GM19467 (cell line): ENCODE measurements around the gene CIBAR2.

Experiments
- ATAC-seq: cut with Tn5 transposase; IDR thresholded peaks from one replicate; pipeline ENCODE4 v1.9.1; 2021; ENCODE audit warnings: mild to moderate bottlenecking, moderate library complexity; ENCODE audit not compliant: unreplicated experiment

Gene CIBAR2

GRCh38 chr16:85112364-85112763 lies at the start of gene CIBAR2:
Gene CIBAR2 (minus strand): TSS chr16:85112472. CDS start chr16:85112352, 120 bp downstream.
- ATAC-seq = no peak

GRCh38 chr16:85159179-85159980 lies 47.1 kb upstream of the CIBAR2 start:
- no peak for ATAC-seq

- ATAC-seq = no peak
Observed at GRCh38 chr16:85158743-85159178, 46.5 kb upstream of the CIBAR2 start.

GRCh38 chr16:85157813-85158742 lies 45.8 kb upstream of the CIBAR2 start:
- no peak for ATAC-seq

- no peak for ATAC-seq
Observed at GRCh38 chr16:85157372-85157771, 45.1 kb upstream of the CIBAR2 start.

GRCh38 chr16:85156869-85157268 lies 44.6 kb upstream of the CIBAR2 start:
- ATAC-seq = no peak

GRCh38 chr16:85156440-85156839 lies 44.2 kb upstream of the CIBAR2 start:
- no peak for ATAC-seq

- no peak for ATAC-seq
Observed at GRCh38 chr16:85153656-85154091, 41.4 kb upstream of the CIBAR2 start.

- ATAC-seq = no peak
Observed at GRCh38 chr16:85153046-85153445, 40.8 kb upstream of the CIBAR2 start.

GRCh38 chr16:85152414-85153030 lies 40.2 kb upstream of the CIBAR2 start:
- no peak for ATAC-seq

- no peak for ATAC-seq
Observed at GRCh38 chr16:85151603-85152413, 39.5 kb upstream of the CIBAR2 start.

- no peak for ATAC-seq
Observed at GRCh38 chr16:85151079-85151602, 38.9 kb upstream of the CIBAR2 start.

GRCh38 chr16:85150331-85150940 lies 38.2 kb upstream of the CIBAR2 start:
- ATAC-seq = no peak

GRCh38 chr16:85149776-85150175 lies 37.5 kb upstream of the CIBAR2 start:
- ATAC-seq = no peak

GRCh38 chr16:85148931-85149330 lies 36.7 kb upstream of the CIBAR2 start:
- no peak for ATAC-seq

- no peak for ATAC-seq
Observed at GRCh38 chr16:85146922-85147651, 34.8 kb upstream of the CIBAR2 start.

- ATAC-seq = no peak
Observed at GRCh38 chr16:85146532-85146797, 34.2 kb upstream of the CIBAR2 start.

- no peak for ATAC-seq
Observed at GRCh38 chr16:85145734-85146531, 33.7 kb upstream of the CIBAR2 start.

GRCh38 chr16:85145188-85145587 lies 32.9 kb upstream of the CIBAR2 start:
- ATAC-seq = no peak
